Left lung (tissue), 10 donors: ENCODE data around the gene PRR18. TPM values are rescaled to one million over a fixed set of nuclear protein-coding genes. Genes with fewer than 3 reads are reported as not detected.

Experiments used
- ATAC-seq: fragments of 200-7000 bp; cut with Tn5 transposase; one replicate; pipeline ENCODE4 v1.9.1; 2020; ENCODE audit warnings: moderate library complexity
- DNase-seq, 4 donors: peaks; one replicate each; pipeline ENCODE4 v3.0.0-alpha.2; 2013 to 2020
- H3K27ac ChIP-seq, 2 donors: fragments of 200-600 bp; sonication (generic) in 1 of 2; one replicate each; pipeline versions ENCODE4 v1.5.0 to v1.8.0; 2020 to 2021
- H3K27me3 ChIP-seq, 2 donors: fragments of 200-600 bp; sonication (generic) in 1 of 2; one replicate each; pipeline versions ENCODE4 v1.5.0 to v1.8.0; 2020 to 2021
- H3K36me3 ChIP-seq, 2 donors: fragments of 200-600 bp; sonication (generic) in 1 of 2; one replicate each; pipeline versions ENCODE4 v1.5.0 to v1.8.0; 2020 to 2021
- H3K4me1 ChIP-seq, 2 donors: fragments of 200-600 bp; one replicate each; pipeline ENCODE4 v1.8.0; 2021
- H3K4me3 ChIP-seq, 2 donors: fragments of 200-600 bp; sonication (generic) in 1 of 2; one replicate each; pipeline versions ENCODE4 v1.5.0 to v1.8.0; 2020 to 2021; ENCODE audit warnings: mild to moderate bottlenecking in 1 of 2
- H3K9me3 ChIP-seq, 2 donors: fragments of 200-600 bp; sonication (generic) in 1 of 2; one replicate each; pipeline versions ENCODE4 v1.5.0 to v1.8.0; 2020 to 2021
- CTCF ChIP-seq, 2 donors: fragments of 200-600 bp; sonication (generic) in 1 of 2; IDR thresholded peaks; one replicate each; pipeline versions ENCODE4 v1.5.0 to v1.8.0; 2021; ENCODE audit warnings: antibody characterized with exemption in 2 of 2
- intact Hi-C, 2 donors: fragments of 100-400 bp; cut with DNase I; formaldehyde crosslinking; loops; one replicate each; pipeline versions ENCODE4 v1.11.2 to v1.14.2; 2022
- polyA plus RNA-seq, 6 donors: library from polyadenylated mRNA; unstranded; fragments of 120-200 nt; gene quantifications; one replicate each; pipeline ENCODE4 v1.2.1, GENCODE V29; 2013; ENCODE audit not compliant: insufficient read length in 6 of 6
- total RNA-seq, 2 donors: library from RNA; stranded (reverse); fragmentation: NEBNext Ultra II Directional; extraction: Animal tissue kit (Norgen Biotek cat#: 25700); gene quantifications; one replicate each; pipeline ENCODE4 v1.2.1, GENCODE V29; 2021
- donor health status: DM: no; HTN: yes; CAD: no.
- donor health status: DM: no; HTN: no; CAD: no.

Gene PRR18
- total and polyA plus RNA-seq, 8 donors, result 0.09 to 0.94 (median 0.40) TPM

- no peak for ATAC-seq
These were observed 6.3 kb upstream of the PRR18 start for GRCh38 chr6:166314454-166314853.

DNA sequence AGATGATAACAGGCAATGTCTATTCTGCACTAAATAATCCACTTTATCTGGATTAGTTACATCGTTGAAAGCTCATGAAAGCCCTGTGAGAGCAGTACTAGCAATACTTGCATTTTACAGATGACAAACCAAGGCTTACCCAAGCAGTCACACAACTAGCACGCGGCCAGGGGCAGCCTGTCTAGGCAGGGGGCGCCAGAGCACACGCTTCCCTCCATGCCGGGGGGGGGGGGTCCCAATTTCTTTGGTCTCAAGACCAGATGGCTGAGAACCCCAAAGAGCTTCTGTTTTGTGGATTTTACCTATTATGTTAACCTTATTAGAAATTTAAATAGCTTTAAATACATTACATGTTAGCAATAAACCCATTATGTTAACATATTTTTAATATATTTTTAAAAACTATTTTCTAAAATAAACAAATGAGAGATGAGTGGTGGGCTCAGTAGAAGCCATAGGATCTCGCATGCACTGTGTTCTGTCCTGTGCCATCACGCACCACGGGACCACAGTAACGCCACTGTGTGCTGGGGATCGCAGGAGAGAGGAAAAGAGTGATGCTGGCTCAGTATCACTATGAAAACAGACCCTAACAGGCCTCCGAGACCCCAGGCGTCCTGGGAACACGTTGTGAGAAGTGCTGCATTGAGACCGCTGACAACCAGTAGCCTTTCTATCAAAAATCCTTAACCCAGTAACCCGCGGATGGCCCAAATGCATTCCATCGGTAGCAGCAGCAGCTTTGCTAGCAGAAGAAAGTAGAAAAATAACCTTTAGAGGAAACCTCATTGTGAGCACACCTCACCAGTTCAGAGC, 5.3 kb upstream of the PRR18 start:
- Histone ChIP-seq H3K4me3 (no peak overlapping the region), H3K27ac (no peak overlapping the region), H3K36me3 (peaks cover 0 to 2% of the 10 kb centered on the region in 2 donors), H3K27me3 (peaks cover 11 to 26% of the 10 kb centered on the region in 2 donors), H3K4me1 (peaks cover under 1 to 3% of the 10 kb centered on the region in 2 donors), H3K9me3 (no peaks in the 10 kb centered on the region)
- DNase-seq (peak in 2 of 4 donors; percentile 19 to 84), ATAC-seq (peak; percentile 95)
- intact Hi-C loops, result loop anchor here in 1 of 2 donors (10.0 kb wide), 1 partner anchor 91 kb away; no protein-coding TSS in a partner anchor
- TF ChIP-seq CTCF (IDR thresholded peaks at IDR 0.05), result peak; percentile 45 to 75

More at GRCh38 chr6:166314454-166314853, 6.3 kb upstream of the PRR18 start:
- H3K27ac ChIP-seq, result no peak overlapping the region
- H3K27me3 ChIP-seq, result peaks cover 3 to 16% of the 10 kb centered on the region in 2 donors
- H3K4me3 ChIP-seq, result no peak overlapping the region
- DNase-seq, result no peak
- no peaks in the 10 kb centered on the region for H3K4me1 ChIP-seq
- H3K9me3 ChIP-seq, result no peaks in the 10 kb centered on the region
- intact Hi-C loops, result loop anchor here in 1 of 2 donors (10.0 kb wide), 1 partner anchor 90 kb away; no protein-coding TSS in a partner anchor
- H3K36me3 ChIP-seq, result peaks cover 0 to 12% of the 10 kb centered on the region in 2 donors
- TF ChIP-seq CTCF (IDR thresholded peaks at IDR 0.05), result no peak

GRCh38 chr6:166312832-166313231, 4.6 kb upstream of the PRR18 start:
- ATAC-seq, result no peak
- Histone ChIP-seq H3K27ac (no peak overlapping the region), H3K27me3 (peaks cover 18 to 33% of the 10 kb centered on the region in 2 donors), H3K36me3 (no peaks in the 10 kb centered on the region), H3K4me1 (peaks cover 7 to 9% of the 10 kb centered on the region in 2 donors), H3K4me3 (no peak overlapping the region), H3K9me3 (no peaks in the 10 kb centered on the region)
- intact Hi-C loops, result loop anchor here in 1 of 2 donors (10.0 kb wide), 1 partner anchor 92 kb away; no protein-coding TSS in a partner anchor
- TF ChIP-seq CTCF (IDR thresholded peaks at IDR 0.05), result no peak
- no peak for DNase-seq

DNA sequence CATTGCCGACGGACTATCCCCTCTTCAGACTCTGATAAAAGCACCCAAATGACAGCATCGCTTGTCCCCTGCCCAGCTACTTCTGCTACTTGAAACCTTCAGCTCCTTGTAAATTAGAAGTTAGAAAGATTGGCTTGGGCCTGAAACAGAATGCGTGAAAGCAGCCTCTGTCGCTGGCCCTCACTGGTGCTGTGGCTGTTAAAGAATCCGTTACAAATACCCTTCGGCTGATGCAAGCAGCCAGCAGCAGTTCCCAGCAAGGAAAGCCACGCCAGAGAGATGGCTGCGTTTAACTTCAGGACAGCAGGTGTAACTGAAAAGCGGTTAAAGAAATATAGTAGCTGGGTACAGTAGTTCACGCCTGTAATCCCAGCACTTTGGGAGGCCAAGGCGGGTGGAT, 2.4 kb upstream of the PRR18 start:
- TF ChIP-seq CTCF (IDR thresholded peaks at IDR 0.05), result no peak
- Histone ChIP-seq H3K4me1 (peaks cover 11 to 23% of the 10 kb centered on the region in 2 donors), H3K9me3 (no peaks in the 10 kb centered on the region), H3K27ac (no peak overlapping the region), H3K27me3 (peaks cover 39 to 55% of the 10 kb centered on the region in 2 donors), H3K36me3 (no peaks in the 10 kb centered on the region), H3K4me3 (no peak overlapping the region)
- no peak for ATAC-seq
- intact Hi-C loops, result loop anchor here in 1 of 2 donors (10.0 kb wide), 1 partner anchor 94 kb away; no protein-coding TSS in a partner anchor
- no peak for DNase-seq

DNA sequence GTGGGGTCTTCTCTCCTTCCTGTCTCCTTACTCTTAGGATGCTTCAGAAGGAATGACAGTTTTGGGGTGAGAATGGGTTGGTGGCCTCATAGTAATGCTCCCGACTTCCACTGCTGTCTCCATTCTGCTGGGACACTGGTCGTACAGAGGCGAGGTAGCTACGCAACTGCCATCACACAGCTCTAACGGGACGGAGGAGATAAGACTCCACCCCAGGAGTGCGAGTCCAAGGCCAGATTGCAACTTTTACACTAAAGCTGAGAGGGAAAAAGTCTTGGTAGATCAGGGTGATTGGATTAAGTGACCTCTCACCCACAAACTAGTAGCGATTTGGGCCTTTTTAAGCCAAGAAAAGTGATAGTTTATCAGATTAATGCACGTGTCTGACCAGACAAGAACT, 1.8 kb upstream of the PRR18 start:
- no peak for TF ChIP-seq CTCF (IDR thresholded peaks at IDR 0.05)
- H3K9me3 ChIP-seq, result no peaks in the 10 kb centered on the region
- intact Hi-C loops, result loop anchor here in 1 of 2 donors (10.0 kb wide), 1 partner anchor 95 kb away; no protein-coding TSS in a partner anchor
- peaks cover 11 to 23% of the 10 kb centered on the region in 2 donors for H3K4me1 ChIP-seq
- no peak overlapping the region for H3K4me3 ChIP-seq
- H3K27ac ChIP-seq, result no peak overlapping the region
- no peak for ATAC-seq
- peaks cover 45 to 61% of the 10 kb centered on the region in 2 donors for H3K27me3 ChIP-seq
- no peak for DNase-seq
- H3K36me3 ChIP-seq, result no peaks in the 10 kb centered on the region
